Hepatocyte (in vitro differentiated cells): Measurements from ENCODE around the gene KLHDC2.
"Not testable (repeated sequence)": the region's sequence is repeated elsewhere in the genome, so short reads cannot be mapped to it uniquely, and the experiment has no call there.

ENCODE experiments used
- EZH2 ChIP-seq: fragments of 200-600 bp; sonication (generic); IDR thresholded peaks from 2 replicates; pipeline ENCODE4 v1.6.1; 2016; ENCODE audit warnings: antibody characterized with exemption, mild to moderate bottlenecking, borderline replicate concordance
- TF ChIP-seq, protein P1 (sequence below): fragments of 200-600 bp; sonication (generic); IDR thresholded peaks from 2 replicates; pipeline ENCODE4 v1.5.1; 2016; ENCODE audit warnings: antibody characterized with exemption, mild to moderate bottlenecking; ENCODE audit not compliant: poor library complexity

GRCh38 chr14:49771691-49772090 is 3.7 kb downstream of the KLHDC2 start:
- TF ChIP-seq, protein P1, sequence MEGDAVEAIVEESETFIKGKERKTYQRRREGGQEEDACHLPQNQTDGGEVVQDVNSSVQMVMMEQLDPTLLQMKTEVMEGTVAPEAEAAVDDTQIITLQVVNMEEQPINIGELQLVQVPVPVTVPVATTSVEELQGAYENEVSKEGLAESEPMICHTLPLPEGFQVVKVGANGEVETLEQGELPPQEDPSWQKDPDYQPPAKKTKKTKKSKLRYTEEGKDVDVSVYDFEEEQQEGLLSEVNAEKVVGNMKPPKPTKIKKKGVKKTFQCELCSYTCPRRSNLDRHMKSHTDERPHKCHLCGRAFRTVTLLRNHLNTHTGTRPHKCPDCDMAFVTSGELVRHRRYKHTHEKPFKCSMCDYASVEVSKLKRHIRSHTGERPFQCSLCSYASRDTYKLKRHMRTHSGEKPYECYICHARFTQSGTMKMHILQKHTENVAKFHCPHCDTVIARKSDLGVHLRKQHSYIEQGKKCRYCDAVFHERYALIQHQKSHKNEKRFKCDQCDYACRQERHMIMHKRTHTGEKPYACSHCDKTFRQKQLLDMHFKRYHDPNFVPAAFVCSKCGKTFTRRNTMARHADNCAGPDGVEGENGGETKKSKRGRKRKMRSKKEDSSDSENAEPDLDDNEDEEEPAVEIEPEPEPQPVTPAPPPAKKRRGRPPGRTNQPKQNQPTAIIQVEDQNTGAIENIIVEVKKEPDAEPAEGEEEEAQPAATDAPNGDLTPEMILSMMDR, result not testable (repeated sequence)
- not testable (repeated sequence) for TF ChIP-seq EZH2
